GM12865 (cell line): ENCODE measurements around the gene B3GALT5.

ENCODE experiments used
- DNase-seq: peaks from one replicate; pipeline ENCODE4 v3.0.0; 2010; ENCODE audit warnings: low read depth
- H3K4me3 ChIP-seq: 2 replicates; pipeline ENCODE4 v1.5.1; 2011; ENCODE audit warnings: mild to moderate bottlenecking, low read depth, low read length, control low read depth
- CTCF ChIP-seq: IDR thresholded peaks from 2 replicates; pipeline ENCODE4 v1.5.1; 2011; ENCODE audit warnings: low read length, control low read depth, low read depth, inconsistent platforms; ENCODE audit not compliant: insufficient read depth; ENCODE audit errors: missing control alignments

The B3GALT5 gene

GRCh38 chr21:39641827-39642450 lies 29.2 kb downstream of the B3GALT5 start:
- DNase-seq: no peak
- no peak for TF ChIP-seq CTCF
- no peak overlapping the region for H3K4me3 ChIP-seq

DNA sequence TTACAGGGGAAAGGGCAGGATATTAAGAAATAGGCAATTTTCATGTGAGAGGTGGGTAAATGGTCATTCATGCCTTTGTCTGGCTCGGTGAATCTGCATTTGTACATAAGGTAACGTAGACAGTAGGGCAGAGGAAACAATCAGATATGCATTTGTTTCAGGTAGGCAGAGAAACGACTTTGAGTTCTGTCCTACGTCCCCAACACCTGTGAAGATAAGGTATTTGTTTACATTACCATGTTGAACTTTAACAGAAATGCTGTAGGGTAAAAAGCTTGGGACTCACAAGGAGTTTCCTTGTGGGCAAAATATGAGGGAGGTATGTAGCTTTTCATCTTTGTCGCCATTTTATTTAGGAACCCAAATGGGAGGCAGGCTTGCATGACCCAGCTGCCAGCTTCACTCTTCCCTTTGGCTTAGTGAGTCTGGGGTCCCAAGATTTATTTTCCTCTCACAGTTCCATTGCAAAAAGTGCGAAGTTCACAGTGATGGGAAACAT lies 31.4 kb downstream of the B3GALT5 start:
- H3K4me3 ChIP-seq: no peak overlapping the region

GRCh38 chr21:39645331-39645730 lies 32.6 kb downstream of the B3GALT5 start:
- TF ChIP-seq CTCF: no peak
- no peak for DNase-seq
- H3K4me3 ChIP-seq: no peak overlapping the region

More for the DNA sequence above, 31.4 kb downstream of the B3GALT5 start:
- TF ChIP-seq CTCF: no peak
- no peak for DNase-seq

DNA sequence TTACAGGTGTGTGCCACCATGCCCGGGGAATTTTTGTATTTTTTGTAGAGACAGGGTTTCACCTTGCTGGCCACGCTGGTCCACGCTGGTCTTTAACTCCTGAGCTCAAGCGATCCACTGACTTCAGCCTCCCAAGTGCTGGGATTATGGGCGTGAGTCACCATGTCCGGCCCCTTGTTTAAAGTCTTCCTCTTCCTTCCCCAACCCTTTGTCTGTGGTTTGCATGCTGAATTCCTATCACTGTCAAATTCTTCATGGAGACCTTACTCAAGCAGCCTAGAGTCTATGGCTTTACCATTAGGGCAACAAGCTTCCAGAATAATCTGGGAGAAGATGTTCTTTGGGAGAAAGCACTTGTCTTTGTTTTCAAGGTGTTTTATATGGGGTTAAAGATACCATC lies 34.7 kb downstream of the B3GALT5 start:
- no peak for DNase-seq
- no peak for TF ChIP-seq CTCF
- H3K4me3 ChIP-seq: no peak overlapping the region

DNA sequence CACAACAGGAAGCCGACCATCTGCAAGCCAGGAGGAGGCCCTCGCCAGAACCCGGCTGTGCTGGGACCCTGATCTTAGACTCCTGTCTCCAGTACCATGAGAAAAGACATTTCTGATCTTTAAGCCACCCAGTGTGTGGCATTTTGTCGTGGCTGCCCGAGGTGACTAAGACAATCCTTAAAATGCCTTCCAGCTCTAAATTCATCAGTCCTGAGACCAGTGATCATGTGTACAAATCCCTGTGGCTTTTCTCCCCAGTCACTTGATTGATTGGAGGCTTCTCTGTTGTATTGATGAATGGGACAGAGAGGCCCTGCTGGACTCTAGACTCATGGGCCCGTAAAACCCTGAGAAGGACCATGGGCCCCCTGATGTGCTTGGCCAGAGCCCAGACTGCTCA lies 36.1 kb downstream of the B3GALT5 start:
- H3K4me3 ChIP-seq: no peak overlapping the region
- DNase-seq: no peak
- no peak for TF ChIP-seq CTCF

DNA sequence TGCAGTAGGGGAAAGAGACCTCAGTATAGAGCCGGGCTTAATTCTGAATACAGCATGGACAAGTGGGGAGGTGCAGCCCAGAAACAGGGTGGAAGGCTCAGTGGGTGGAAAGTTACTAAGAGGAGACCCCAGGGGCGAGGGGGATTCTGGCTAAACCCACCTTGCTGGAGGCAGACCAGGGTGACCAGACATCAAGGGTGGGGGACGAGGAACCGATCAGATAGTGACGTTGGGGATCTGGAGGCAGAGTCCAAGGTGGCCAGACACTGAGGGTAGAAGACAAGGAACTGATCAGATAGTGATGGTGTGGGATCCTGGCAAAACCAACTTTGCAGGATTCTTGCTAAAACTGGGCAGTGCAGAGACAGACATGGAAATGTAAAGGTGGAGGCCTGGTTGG lies 36.8 kb downstream of the B3GALT5 start:
- TF ChIP-seq CTCF: no peak
- DNase-seq: no peak
- H3K4me3 ChIP-seq: no peak overlapping the region

- TF ChIP-seq CTCF: no peak
- DNase-seq: no peak
- H3K4me3 ChIP-seq: no peak overlapping the region
These were observed 37.6 kb downstream of the B3GALT5 start for GRCh38 chr21:39650306-39650705.
